COLO668 (cell line): ENCODE results near the gene SNX13.
"Not testable (repeated sequence)": the region's sequence is repeated elsewhere in the genome, so short reads cannot be mapped to it uniquely, and the experiment has no call there.

ENCODE experiments used
- DNase-seq: peaks from one replicate; lab custom pipeline; 2025; ENCODE audit not compliant: unreplicated experiment; lab: John Stamatoyannopoulos, UW

The SNX13 gene

GRCh38 chr7:17913250-17913649 is 27.0 kb downstream of the SNX13 start:
- DNase-seq = no peak

GRCh38 chr7:17912536-17913235 is 27.6 kb downstream of the SNX13 start:
- DNase-seq = no peak

DNA sequence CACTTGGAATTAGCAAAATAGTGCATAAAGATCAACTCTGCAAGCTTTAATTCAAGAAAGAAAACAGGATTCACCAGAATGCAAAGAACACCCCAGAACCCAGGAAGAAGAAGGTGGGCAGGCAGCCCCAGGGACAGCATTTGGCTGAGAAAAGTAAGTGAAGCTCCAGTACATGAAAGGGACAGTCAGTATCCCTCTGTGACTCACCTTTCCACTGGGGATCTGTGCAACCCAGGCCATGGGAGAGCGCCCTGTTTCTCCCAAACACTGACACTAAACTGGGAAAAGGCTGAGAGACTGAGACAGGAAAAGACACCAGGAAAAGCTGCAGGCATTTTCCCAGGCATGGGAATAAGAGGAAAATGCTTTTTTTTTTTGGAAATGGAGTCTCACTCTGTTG is 28.2 kb downstream of the SNX13 start:
- no peak for DNase-seq

DNA sequence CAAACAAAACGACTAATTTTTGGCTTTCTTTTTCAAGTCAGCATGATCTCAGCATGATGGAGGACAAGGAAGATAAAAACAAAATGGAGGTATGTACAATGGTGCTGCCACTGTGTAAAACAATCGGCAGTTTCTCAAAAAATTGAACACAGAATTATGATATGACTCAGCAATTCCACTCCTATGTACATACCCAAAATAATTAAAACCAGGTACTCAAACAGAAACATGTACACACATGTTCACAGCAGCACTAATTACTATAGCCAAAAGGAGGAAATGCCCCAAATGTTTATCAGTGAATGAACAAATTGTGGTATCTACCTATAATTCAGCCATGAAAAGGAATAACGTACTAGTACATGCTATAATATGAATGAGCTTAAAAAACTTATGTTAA is 29.9 kb downstream of the SNX13 start:
- no peak for DNase-seq

DNA sequence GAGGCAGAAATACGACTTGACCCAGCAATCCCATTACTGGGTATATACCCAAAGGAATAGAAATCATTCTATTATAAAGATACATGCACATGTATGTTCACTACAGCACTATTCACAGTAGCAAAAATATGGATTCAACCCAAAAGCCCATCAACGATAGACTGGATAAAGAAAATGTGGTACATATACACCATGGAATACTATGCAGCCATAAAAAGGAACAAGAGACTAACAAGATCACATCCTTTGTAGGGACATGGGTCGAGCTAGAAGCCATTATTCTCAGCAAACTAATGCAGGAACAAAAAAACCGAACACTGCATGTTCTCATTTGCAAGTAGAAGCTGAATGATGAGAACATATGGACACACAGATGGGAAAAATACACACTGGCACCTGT is 31.0 kb downstream of the SNX13 start:
- not testable (repeated sequence) for DNase-seq

DNA sequence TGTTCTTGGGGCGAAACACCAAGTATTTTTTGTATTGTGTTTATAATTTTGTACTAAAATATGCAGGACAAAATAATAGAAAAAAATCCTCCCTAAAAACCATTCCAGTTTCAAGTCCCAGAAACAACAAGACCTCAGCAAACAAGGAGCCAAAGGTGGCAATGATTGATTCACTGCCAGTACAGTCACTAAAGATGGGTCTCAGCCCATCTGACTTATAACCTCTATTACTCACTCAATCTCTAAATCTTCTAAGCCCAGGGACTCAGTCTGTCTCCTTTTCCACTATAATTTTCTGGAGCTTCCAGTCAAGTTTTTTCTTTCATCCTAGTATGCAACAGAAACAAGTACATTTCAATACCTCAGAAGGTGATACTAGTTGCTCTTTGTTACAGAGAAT is 33.3 kb downstream of the SNX13 start:
- no peak for DNase-seq

DNA sequence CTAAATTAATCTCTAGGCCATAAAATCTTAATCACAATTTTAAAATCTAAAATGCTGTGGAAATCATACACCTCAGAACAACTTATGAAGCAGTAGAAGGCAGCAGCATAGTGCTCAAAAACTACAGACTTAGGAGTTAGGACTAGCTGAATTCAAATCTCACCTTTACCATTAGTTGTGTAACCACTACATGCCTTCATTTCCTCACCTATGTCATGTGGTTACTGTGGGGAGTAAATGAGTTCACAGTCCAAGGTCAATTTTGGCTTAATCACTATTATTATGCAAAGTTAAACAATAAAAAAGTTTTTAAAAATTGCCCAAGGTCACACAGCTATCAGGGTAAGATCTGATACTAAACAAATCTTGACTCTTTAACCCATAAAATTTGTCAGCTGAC is 37.0 kb downstream of the SNX13 start:
- DNase-seq = no peak

GRCh38 chr7:17902599-17902998 is 37.7 kb downstream of the SNX13 start:
- no peak for DNase-seq

DNA sequence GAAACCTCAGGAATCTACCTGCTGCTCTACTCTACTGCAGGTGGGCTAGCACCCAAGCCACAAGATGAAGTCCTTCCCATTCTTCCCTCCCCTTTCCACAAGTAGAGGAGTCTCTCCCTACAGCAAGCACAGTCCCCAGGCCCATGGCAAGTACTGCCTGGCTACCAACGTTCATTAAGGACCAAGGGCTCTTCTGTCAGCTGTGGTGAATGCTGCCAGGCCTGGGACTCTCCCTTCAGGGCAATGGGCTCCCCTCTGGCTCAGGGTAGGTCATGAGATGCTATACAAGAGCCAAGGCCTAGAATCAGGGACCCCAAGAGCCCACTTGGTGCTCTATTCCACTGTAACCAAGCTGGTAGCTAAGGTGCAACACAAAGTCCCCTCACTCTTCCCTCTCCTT is 39.8 kb downstream of the SNX13 start:
- DNase-seq = no peak

- DNase-seq = no peak
Observed at GRCh38 chr7:17898111-17898510, 42.2 kb downstream of the SNX13 start.

DNA sequence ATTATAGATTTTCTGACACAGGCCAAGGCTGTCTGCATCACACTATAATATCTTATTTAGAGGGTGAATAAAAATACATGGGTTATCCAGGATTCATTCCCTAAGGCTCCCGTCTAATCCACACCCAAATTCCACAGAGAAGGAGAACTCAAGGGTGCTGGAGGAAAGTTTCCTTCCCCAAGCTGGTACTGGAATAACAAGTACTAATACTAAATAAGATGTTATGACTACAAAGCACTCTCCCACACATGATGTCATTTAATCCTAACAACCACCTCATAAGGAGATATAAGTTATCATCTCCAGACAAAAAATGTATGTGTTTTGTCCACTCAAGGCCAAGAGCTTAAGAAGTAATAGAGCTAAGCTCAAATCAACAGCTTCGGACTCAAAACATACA is 53.0 kb downstream of the SNX13 start:
- no peak for DNase-seq

GRCh38 chr7:17882685-17883084 is 57.6 kb downstream of the SNX13 start:
- no peak for DNase-seq

DNA sequence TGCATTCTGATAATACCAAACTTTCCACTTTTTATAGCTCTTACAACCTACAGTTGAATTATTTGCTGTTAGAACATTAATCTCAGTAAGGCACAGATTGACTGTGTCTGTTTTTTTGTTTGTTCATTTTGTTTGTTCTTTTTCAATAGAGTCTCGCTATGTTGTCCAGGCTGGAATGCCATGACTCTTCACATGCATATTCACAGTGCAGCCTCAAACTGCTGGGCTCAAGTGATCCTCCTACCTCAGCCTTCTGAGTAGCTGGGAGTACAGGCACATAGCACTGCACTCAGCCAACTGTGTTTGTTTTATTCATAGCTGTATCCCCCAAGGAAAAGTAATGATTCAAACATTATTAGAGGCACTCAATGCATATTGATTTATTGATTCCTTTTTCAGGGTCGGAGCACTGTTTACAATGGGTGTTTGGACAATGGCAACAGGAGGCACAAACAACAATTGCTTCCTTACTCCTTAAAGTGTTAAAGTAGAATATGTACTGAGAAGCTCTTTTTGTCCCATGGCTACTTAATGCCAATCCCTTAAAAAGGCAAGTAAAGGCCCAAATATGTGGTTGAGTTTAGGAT is 61.1 kb downstream of the SNX13 start:
- no peak for DNase-seq

GRCh38 chr7:17878627-17879026 is 61.7 kb downstream of the SNX13 start:
- no peak for DNase-seq

- no peak for DNase-seq
Observed at GRCh38 chr7:17871815-17872533, 68.3 kb downstream of the SNX13 start.

- DNase-seq = no peak
Observed at GRCh38 chr7:17870406-17870805, 69.9 kb downstream of the SNX13 start.

GRCh38 chr7:17863809-17864143 is 76.5 kb downstream of the SNX13 start:
- DNase-seq = no peak

DNA sequence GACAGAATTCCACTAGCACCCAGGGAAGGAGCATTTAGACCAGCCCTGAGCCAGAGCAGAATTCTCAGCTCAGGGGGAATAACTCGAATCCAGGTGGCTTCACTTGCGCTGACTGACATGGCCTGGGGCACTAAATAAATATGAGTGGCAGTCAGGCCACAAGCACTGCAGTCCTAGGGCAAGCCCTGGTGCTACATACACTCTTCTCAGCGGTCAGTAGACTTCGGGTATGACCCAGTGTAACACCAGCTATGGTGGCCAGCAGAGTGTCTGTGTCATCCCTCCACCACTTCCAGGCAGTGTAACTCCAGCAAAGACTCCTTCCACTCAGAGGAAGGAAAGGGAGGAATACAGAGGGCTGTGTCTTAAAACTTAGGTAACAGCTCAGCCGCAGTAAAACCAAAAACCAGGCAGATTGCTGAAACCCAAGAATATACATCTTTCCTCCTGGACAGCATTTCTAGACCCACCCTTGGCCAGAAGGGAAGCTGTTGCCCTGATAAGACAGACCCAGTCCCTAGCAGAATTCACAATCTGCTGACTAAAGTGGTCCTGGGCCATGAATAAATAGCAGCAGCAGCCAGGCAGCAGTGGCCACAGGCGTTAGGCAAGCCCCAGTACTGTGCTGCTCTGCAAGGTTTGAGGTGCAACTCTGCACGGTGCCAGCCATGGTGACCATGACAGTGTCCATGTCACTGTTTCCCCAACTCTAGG is 77.0 kb downstream of the SNX13 start:
- DNase-seq = no peak

DNA sequence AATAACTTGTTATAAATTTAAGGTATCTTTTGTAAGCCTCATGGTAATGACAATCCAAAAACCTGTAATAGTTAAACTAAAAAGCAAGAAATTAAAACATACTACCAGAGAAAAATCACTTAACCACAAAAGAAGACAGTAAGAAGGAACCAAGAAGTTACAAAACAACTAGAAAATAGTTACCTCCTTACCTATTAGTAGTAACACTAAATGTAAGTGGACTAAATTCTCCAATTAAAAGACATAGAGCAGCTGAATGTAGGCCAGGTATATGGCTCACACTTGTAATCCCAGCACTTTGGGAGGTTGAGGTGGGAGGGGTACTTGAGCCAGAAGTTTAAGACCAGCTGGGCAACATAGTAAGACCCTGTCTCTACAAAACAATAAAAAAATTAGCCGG is 84.0 kb downstream of the SNX13 start:
- DNase-seq = no peak

DNA sequence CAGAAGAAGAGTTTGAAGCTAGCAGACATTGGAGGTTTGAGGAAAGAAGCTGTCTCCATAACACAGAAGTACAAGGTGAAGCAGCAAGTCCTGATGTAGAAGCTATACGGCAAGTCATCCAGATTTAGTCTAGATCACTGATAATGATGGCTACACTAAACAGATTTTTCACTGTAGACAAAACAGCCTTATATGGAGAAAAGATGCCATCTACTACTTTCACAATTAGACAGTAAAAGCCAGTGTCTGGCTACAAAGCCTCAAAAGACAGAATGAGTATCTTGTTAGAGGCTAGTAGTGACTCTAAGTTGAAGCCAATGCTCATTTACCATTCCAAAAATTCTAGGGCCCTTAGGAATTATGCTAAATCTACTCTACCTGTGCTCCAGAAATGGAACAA is 85.1 kb downstream of the SNX13 start:
- DNase-seq = no peak

DNA sequence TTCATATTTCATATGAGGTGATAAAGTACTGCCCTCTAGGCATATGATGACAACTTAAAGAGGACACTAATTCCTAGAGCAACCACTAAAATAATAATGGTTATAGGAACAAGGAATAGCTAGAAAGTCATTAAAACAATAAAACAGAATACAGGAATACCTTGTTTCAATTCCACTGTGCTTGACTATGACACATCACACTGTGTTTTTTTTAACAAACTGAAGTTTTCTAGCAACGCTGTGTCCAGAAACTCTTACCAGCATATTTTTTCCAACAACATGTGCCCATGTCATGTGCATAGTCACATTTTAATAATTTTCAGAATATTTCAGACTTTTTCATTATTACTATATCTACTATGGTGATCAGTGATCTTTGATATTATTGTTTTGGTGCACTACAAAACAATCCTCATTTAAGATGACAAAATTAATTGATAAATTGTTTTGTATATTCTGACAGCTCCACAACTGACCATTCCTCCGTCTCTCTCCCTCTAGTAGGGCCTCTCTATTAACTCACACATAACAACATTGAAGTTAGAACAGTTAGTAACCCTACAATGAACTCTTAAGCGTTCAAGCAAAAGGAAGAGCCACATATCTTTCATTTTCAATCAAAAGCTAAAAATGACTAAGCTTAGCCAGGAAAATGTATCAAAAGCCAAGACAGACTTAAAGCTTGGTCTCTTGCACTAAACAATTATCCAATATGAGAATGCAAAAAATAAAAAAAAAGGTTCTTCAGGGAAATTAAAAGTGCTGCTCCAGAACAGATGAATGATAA is 85.8 kb downstream of the SNX13 start:
- DNase-seq = no peak
